Activated CD8-positive, alpha-beta T cell treated with anti-CD3 and anti-CD28 coated beads for 36 hours (primary cell): ENCODE data around the gene L1CAM. TPM values are rescaled to one million over a fixed set of nuclear protein-coding genes. Genes with fewer than 3 reads are reported as not detected.

Source experiments
- ATAC-seq: fragments of 200-7000 bp; cut with Tn5 transposase; one replicate; pipeline ENCODE4 v1.10.0; 2021; ENCODE audit warnings: mild to moderate bottlenecking, moderate library complexity
- CTCF ChIA-PET: fragments of 350-600 bp; sonication (Branson Sonifier 250); formaldehyde crosslinking; loops from one replicate; lab custom pipeline; 2021; ENCODE audit warnings: antibody characterized with exemption; lab: Charles Lee
- POLR2A ChIA-PET: fragments of 350-600 bp; sonication (Branson Sonifier 250); formaldehyde crosslinking; loops from one replicate; lab custom pipeline; 2021; ENCODE audit warnings: antibody characterized with exemption; lab: Charles Lee
- DNase-seq: peaks from one replicate; pipeline ENCODE4 v3.0.0-alpha.2; 2020
- H3K27ac Mint-ChIP-seq: one replicate; pipeline ENCODE4 v1.8.0; 2021; ENCODE audit warnings: mild to moderate bottlenecking, mixed read lengths
- H3K27me3 Mint-ChIP-seq: one replicate; pipeline ENCODE4 v1.8.0; 2021; ENCODE audit warnings: mixed read lengths
- H3K36me3 Mint-ChIP-seq: one replicate; pipeline ENCODE4 v1.8.0; 2021; ENCODE audit warnings: low read depth, mixed read lengths
- H3K4me1 Mint-ChIP-seq: one replicate; pipeline ENCODE4 v1.8.0; 2021; ENCODE audit warnings: low read depth, mixed read lengths
- H3K4me3 Mint-ChIP-seq: one replicate; pipeline ENCODE4 v1.8.0; 2021; ENCODE audit warnings: mild to moderate bottlenecking, moderate library complexity, mixed read lengths
- H3K9me3 Mint-ChIP-seq: one replicate; pipeline ENCODE4 v1.8.0; 2021; ENCODE audit warnings: mixed read lengths
- intact Hi-C: fragments of 100-400 bp; cut with micrococcal nuclease; formaldehyde crosslinking; loops from one replicate; pipeline ENCODE4 v1.10.0; 2022
- total RNA-seq, 2 experiments: library from RNA; stranded (reverse); gene quantifications; one replicate each; pipeline ENCODE4 v1.2.3, GENCODE V29; 2021
- TF ChIP-seq, protein P1 (sequence below): fragments of 200-600 bp; IDR thresholded peaks from one replicate; pipeline ENCODE4 v1.8.0; 2022; ENCODE audit warnings: antibody characterized with exemption, mild to moderate bottlenecking

L1CAM gene
- total RNA-seq, 2 experiments from 2014 or later: 2.1 to 2.2 TPM

DNA sequence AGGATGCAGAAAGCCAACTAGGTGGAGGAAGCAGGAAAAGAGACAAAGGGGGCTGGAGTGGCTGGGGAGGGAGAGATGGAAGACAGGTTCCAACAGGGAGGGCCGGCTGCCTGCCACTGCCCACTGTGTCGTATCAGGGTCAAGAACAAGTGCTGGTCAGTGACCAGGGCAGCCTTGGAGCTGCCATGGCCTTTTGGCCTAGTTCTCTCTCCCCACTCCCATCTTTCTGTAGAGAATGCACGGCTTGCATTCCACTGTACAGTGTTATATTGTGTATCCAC is 11.9 kb downstream of the L1CAM start:
- CTCF ChIA-PET: interaction anchor here (1.5 kb wide), 1 partner anchor 31 kb away, joined by 3 read pairs; no protein-coding TSS in a partner anchor
- no peak overlapping the region for H3K4me3 Mint-ChIP-seq
- intact Hi-C loops: no loop called here
- peaks cover 13% of the 10 kb centered on the region for H3K27me3 Mint-ChIP-seq
- TF ChIP-seq, protein P1, sequence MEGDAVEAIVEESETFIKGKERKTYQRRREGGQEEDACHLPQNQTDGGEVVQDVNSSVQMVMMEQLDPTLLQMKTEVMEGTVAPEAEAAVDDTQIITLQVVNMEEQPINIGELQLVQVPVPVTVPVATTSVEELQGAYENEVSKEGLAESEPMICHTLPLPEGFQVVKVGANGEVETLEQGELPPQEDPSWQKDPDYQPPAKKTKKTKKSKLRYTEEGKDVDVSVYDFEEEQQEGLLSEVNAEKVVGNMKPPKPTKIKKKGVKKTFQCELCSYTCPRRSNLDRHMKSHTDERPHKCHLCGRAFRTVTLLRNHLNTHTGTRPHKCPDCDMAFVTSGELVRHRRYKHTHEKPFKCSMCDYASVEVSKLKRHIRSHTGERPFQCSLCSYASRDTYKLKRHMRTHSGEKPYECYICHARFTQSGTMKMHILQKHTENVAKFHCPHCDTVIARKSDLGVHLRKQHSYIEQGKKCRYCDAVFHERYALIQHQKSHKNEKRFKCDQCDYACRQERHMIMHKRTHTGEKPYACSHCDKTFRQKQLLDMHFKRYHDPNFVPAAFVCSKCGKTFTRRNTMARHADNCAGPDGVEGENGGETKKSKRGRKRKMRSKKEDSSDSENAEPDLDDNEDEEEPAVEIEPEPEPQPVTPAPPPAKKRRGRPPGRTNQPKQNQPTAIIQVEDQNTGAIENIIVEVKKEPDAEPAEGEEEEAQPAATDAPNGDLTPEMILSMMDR: no peak
- H3K4me1 Mint-ChIP-seq: peaks cover 12% of the 10 kb centered on the region
- H3K27ac Mint-ChIP-seq: no peak overlapping the region
- POLR2A ChIA-PET: no interaction called here
- ATAC-seq (no peak), DNase-seq (no peak)
- H3K9me3 Mint-ChIP-seq: no peaks in the 10 kb centered on the region
- H3K36me3 Mint-ChIP-seq: no peaks in the 10 kb centered on the region

- DNase-seq: no peak
- no peaks in the 10 kb centered on the region for H3K9me3 Mint-ChIP-seq
- intact Hi-C loops: no loop called here
- H3K36me3 Mint-ChIP-seq: no peaks in the 10 kb centered on the region
- H3K4me1 Mint-ChIP-seq: peaks cover 8% of the 10 kb centered on the region
- peaks cover 13% of the 10 kb centered on the region for H3K27me3 Mint-ChIP-seq
- ChIA-PET POLR2A (interaction anchor here (0.6 kb wide), 1 partner anchor 63 kb away, joined by 3 read pairs; no protein-coding TSS in a partner anchor), CTCF (interaction anchor here (1.5 kb wide), 1 partner anchor 30 kb away, joined by 3 read pairs; no protein-coding TSS in a partner anchor)
- TF ChIP-seq, protein P1: no peak
- no peak for ATAC-seq
- H3K27ac Mint-ChIP-seq: no peak overlapping the region
- no peak overlapping the region for H3K4me3 Mint-ChIP-seq
Measured at GRCh38 chrX:153873282-153874084, 12.5 kb downstream of the L1CAM start.

GRCh38 chrX:153871946-153872878 is 13.8 kb downstream of the L1CAM start:
- Mint-ChIP-seq H3K4me1 (no peaks in the 10 kb centered on the region), H3K27ac (no peak overlapping the region), H3K27me3 (peaks cover 5% of the 10 kb centered on the region), H3K9me3 (no peaks in the 10 kb centered on the region), H3K36me3 (no peaks in the 10 kb centered on the region), H3K4me3 (no peak overlapping the region)
- TF ChIP-seq, protein P1: no peak
- intact Hi-C loops: no loop called here
- ChIA-PET POLR2A (interaction anchor here (0.8 kb wide), 1 partner anchor 11 kb away, joined by 3 read pairs; no protein-coding TSS in a partner anchor), CTCF (interaction anchor here (1.5 kb wide), 1 partner anchor 29 kb away, joined by 3 read pairs; no protein-coding TSS in a partner anchor)
- ATAC-seq: no peak
- no peak for DNase-seq

GRCh38 chrX:153871451-153871850 is 14.5 kb downstream of the L1CAM start:
- ChIA-PET POLR2A (interaction anchor here (0.8 kb wide), 1 partner anchor 12 kb away, joined by 3 read pairs; no protein-coding TSS in a partner anchor), CTCF (no interaction called here)
- intact Hi-C loops: no loop called here
- TF ChIP-seq, protein P1: no peak
- Mint-ChIP-seq H3K36me3 (no peaks in the 10 kb centered on the region), H3K27me3 (peaks cover 5% of the 10 kb centered on the region), H3K4me1 (no peaks in the 10 kb centered on the region), H3K27ac (no peak overlapping the region), H3K9me3 (no peaks in the 10 kb centered on the region), H3K4me3 (no peak overlapping the region)
- ATAC-seq (no peak), DNase-seq (no peak)
